ENCODE results near the gene PLEKHA3.

GRCh38 chr2:178527592-178527991 is 47.3 kb downstream of the PLEKHA3 start:
- TF ChIP-seq CTCF (IDR thresholded peaks at IDR 0.05 in 2 of 3, conservative IDR thresholded peaks at IDR 0.05 in 1 of 3; ENCODE audit: control insufficient read depth in 2 of 3, extremely low read depth in 1 of 3, insufficient read depth in 1 of 3, low read depth in 3 of 3, low read length in 3 of 3) (no peak), HDAC2 (IDR thresholded peaks at IDR 0.05) (no peak), BHLHE40 (IDR thresholded peaks at IDR 0.05; ENCODE audit: borderline replicate concordance in 1 of 2, low read depth in 2 of 2, low read length in 1 of 2) (no peak), HDAC6 (IDR thresholded peaks at IDR 0.05; ENCODE audit: unreplicated experiment) (no peak), NRF1 (conservative IDR thresholded peaks at IDR 0.05; ENCODE audit: low read depth, low read length) (no peak), CEBPB (IDR thresholded peaks at IDR 0.05; ENCODE audit: borderline replicate concordance in 1 of 2, low read depth in 2 of 2, low read length in 2 of 2) (no peak), REST (IDR thresholded peaks at IDR 0.05; ENCODE audit: low read depth, low read length) (no peak), SUPT20H (IDR thresholded peaks at IDR 0.05; ENCODE audit: borderline replicate concordance, control insufficient read depth, low read depth, low read length) (no peak)
- TF ChIP-seq, protein P1, sequence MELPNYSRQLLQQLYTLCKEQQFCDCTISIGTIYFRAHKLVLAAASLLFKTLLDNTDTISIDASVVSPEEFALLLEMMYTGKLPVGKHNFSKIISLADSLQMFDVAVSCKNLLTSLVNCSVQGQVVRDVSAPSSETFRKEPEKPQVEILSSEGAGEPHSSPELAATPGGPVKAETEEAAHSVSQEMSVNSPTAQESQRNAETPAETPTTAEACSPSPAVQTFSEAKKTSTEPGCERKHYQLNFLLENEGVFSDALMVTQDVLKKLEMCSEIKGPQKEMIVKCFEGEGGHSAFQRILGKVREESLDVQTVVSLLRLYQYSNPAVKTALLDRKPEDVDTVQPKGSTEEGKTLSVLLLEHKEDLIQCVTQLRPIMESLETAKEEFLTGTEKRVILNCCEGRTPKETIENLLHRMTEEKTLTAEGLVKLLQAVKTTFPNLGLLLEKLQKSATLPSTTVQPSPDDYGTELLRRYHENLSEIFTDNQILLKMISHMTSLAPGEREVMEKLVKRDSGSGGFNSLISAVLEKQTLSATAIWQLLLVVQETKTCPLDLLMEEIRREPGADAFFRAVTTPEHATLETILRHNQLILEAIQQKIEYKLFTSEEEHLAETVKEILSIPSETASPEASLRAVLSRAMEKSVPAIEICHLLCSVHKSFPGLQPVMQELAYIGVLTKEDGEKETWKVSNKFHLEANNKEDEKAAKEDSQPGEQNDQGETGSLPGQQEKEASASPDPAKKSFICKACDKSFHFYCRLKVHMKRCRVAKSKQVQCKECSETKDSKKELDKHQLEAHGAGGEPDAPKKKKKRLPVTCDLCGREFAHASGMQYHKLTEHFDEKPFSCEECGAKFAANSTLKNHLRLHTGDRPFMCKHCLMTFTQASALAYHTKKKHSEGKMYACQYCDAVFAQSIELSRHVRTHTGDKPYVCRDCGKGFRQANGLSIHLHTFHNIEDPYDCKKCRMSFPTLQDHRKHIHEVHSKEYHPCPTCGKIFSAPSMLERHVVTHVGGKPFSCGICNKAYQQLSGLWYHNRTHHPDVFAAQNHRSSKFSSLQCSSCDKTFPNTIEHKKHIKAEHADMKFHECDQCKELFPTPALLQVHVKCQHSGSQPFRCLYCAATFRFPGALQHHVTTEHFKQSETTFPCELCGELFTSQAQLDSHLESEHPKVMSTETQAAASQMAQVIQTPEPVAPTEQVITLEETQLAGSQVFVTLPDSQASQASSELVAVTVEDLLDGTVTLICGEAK (IDR thresholded peaks at IDR 0.05; ENCODE audit: borderline replicate concordance) = no peak

Measured in GM12878 (cell line).